GM12892 (cell line): ENCODE measurements around the gene ATP1B1.

Source experiments
- POLR2A ChIP-seq: IDR thresholded peaks from 2 replicates; pipeline ENCODE4 v1.6.1; 2011; ENCODE audit warnings: low read depth, low read length, control low read depth
- TAF1 ChIP-seq: IDR thresholded peaks from 2 replicates; pipeline ENCODE4 v1.6.1; 2011; ENCODE audit warnings: low read depth, mild to moderate bottlenecking, control low read depth, low read length, borderline replicate concordance

GRCh38 chr1:169141356-169141755 lies 34.9 kb downstream of the ATP1B1 start:
- TF ChIP-seq POLR2A (no peak), TAF1 (no peak)
